COLO668 (cell line): ENCODE data around the gene RAB7A.
"Not testable (repeated sequence)": the region's sequence is repeated elsewhere in the genome, so short reads cannot be mapped to it uniquely, and the experiment has no call there.

Experiments used
- DNase-seq: peaks from one replicate; lab custom pipeline; 2025; ENCODE audit not compliant: unreplicated experiment; lab: John Stamatoyannopoulos, UW

The RAB7A gene

GRCh38 chr3:128749561-128749960 is 23.6 kb downstream of the RAB7A start:
- DNase-seq = not testable (repeated sequence)

DNA sequence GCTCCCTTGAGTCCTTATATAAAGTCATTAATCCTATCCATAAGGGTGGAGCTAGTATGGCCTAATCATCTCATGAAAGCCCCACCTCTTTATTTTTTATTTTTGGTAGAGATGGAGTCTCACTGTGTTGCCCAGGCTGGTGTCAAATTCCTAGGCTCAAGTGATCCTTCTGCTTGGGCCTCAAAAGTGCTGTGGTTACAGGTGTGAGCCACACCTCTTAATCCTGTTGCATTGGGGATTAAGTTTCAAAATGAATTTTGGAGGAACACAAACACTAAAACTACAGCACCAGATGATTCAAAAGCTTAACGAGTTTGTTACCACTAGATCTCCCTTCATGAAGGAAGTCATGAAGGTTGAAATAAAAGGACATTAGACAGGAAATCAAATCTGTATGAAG is 27.7 kb downstream of the RAB7A start:
- no peak for DNase-seq

DNA sequence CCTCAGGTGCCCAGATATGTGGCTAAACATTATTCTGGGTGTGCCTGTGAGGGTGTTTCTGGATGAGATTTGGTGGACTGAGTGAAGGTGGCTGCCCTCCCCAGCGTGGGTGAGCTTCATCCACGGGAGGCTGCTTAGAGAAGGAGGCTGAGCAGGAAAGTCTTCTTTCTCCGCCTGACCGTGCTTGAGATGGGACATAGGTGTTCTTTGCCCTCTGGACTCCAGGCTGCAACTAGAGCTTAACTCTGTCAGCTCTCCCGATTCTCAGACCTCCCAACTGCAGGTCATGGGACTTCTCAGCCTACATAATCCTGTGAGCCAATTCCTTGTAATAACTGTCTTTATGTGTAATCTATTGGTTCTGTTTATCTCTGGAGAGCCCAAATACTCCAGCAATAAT is 34.1 kb downstream of the RAB7A start:
- no peak for DNase-seq

GRCh38 chr3:128760881-128761280 is 34.9 kb downstream of the RAB7A start:
- no peak for DNase-seq

DNA sequence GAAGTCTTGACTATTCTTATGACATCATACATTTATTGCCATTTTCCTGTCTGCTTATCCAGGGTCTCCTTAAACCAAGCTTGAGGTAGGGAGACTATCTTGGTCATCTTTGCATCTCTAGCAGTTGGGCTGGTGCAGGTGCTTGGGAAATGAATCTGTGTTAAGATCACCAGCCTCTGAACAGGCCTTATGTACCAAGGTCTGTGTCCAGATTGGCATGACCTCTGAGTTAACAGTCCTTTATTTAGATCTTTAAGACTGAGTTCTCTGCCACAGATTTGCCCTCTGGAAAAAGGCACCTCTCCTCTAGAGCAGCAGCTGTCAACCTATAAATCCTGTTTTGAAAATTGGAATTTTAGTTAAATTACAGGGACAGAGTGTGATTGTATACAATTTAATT is 35.4 kb downstream of the RAB7A start:
- DNase-seq = no peak

DNA sequence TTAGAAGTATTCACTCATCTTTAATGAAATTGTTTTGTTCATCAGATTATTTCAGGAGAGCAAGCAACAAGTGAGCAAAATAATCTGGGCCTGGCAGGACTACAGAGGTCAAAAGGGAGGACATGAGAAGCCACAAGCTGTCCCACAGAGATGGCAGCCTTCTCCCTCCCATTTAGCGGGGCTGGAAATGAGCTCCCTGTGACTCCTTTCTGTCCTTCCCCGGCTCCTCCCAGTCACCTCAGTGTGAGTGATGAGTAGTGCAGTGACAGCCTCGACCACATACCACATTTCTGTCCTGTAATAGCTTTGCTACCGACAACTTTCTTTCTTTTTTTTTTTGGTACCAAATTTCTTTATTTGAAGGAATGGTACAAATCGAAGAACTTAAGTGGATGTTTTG is 38.0 kb downstream of the RAB7A start:
- DNase-seq = no peak

GRCh38 chr3:128764863-128765262 is 38.9 kb downstream of the RAB7A start:
- DNase-seq = no peak

GRCh38 chr3:128767094-128767750 is 41.2 kb downstream of the RAB7A start:
- no peak for DNase-seq

DNA sequence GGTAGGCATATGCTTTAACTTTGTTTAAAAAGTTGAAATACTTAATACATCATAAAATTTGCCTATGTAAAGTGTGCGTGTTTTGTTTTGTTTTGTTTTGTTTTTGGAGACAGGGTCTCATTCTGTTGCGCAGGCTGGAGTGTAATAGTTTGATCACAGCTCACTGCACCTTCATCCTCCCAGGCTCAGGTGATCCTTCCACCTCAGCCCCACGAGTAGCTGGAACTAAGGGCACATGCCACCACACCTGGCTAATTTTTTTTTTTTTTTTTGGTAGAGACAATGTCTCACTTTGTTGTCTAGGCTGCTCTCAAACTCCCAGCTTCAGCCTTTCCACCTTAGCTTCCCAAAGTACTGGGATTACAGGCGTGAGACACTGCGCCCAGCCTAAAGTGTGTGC is 42.5 kb downstream of the RAB7A start:
- DNase-seq = no peak

DNA sequence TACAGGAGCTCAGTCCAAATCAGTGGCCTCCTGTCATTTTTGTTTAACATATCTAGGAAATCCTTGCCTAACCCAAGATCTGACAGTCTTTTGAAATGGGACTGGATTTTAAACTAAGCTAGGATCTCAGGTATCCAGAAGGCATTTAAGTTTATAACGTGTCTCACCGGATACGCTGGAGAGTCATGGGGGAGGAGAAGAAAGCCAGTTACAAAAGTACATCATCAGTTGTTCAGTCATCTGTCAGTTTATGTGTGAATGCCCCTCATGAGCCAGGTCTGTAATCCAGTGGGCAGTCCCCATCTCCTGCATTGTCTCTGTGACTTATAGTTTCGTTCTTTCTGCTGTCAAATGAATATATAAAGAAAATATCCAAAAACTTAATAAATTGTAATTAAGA is 44.4 kb downstream of the RAB7A start:
- DNase-seq = no peak

- not testable (repeated sequence) for DNase-seq
Measured at GRCh38 chr3:128773189-128773588, 47.2 kb downstream of the RAB7A start.

DNA sequence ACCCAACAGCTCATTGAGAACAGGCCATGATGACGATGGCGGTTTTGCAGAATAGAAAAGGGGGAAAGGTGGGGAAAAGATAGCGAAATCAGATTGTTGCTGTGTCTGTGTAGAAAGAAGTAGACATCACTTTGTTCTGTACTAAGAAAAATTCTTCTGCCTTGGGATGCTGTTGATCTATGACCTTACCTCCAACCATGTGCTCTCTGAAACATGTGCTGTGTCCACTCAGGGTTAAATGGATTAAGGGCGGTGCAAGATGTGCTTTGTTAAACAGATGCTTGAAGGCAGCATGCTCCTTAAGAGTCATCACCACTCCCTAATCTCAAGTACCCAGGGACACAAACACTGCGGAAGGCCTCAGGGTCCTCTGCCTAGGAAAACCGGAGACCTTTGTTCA is 47.6 kb downstream of the RAB7A start:
- not testable (repeated sequence) for DNase-seq

DNA sequence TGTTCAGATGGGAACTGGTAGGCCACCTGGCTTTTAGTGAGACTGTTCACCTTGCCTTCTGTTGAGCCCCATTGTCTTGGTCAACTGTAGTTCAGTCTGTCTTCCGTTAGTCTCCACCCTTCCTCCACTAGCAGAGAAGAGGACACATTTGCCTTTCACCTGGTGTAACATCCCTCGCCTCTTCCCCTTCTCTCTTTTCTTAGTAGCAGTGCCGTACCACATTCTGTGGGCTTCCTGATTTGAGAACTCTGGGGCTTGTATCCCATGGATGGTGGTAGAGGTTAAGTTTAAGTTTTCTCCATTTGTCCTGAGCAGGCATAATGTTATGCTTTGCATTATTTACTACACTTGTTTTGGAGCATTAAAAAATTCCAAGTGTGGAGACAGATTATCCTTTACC is 49.3 kb downstream of the RAB7A start:
- DNase-seq = no peak

DNA sequence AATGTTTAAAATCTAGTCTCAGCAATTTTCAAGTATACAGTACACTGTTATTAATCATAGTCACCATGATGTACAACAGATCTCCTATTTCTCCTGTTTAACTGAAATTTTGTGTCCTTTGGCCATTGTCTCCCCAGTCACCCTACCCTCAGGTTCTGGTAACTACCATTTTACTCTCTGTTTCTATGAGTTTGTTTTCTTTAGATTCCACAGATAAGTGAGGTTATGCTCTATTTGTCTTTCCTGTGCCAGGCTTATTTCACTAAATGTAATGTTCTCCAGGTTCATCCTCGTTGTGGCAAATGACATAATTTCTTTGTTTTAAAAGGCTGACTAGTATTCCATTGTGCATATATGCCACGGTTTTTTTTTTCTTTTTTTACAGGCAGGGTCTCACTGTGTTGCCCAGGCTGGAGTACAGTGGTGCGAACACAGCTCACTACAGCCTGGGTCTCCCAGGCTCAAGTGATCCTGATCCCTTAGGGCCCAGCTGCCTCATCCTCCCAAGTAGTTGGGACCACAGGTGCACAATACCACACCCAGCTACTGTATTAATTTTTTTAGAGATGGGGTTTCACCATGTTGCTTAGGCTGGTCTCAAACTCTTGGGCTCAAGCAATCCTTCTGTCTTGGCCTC is 50.0 kb downstream of the RAB7A start:
- DNase-seq = no peak

DNA sequence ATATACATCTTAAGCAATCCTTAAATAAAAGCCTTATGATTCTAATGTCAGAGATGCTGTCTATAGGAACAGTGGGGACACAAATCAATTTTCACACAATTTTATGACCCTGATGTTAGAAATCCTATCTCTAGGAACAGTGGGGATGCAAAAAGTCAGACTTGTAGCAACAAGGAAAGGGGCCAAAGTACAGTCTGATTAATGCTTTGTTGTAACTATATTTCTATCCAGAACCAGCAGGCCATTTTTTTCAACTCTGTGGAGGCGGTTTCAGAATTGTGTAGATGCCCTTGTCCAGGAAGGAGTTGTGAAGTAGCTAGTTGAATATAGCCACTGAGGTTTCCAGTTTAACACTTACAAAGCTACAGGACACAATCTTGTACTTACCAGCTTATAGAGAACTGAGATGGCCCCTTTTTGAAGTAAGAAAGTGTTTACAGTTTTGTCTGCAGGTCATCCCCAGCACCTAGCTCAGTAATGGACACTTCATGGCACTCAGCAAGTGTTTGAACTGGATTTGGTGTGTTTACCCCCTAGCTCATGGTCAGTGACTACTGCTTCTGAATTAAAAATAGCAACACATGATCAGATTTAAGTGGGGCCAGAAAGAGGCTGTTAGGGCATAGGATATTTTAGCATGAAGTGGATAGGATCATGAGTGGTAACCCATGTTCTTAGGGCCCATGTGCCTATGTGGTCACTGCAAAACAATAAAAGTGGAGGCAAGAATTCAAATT is 54.3 kb downstream of the RAB7A start:
- DNase-seq = no peak

DNA sequence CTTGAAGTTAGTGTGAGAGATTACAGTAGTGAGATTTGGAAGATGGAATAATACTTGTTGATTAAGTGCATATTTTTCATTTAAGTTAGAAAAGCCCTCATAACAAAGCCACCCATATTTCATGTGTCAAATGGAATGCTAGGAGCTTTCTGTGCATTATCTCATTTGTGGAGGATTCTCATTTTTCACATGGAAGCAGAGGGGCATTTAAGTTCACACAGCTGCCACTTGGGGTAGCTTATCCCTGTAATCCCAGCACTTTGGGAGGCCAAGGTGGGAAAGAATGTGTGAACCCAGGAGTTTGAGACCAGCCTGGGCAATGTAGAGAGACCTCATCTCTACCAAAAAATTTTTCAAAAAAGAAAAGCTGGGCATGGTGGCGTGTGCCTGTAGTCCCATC is 55.2 kb downstream of the RAB7A start:
- DNase-seq = no peak

DNA sequence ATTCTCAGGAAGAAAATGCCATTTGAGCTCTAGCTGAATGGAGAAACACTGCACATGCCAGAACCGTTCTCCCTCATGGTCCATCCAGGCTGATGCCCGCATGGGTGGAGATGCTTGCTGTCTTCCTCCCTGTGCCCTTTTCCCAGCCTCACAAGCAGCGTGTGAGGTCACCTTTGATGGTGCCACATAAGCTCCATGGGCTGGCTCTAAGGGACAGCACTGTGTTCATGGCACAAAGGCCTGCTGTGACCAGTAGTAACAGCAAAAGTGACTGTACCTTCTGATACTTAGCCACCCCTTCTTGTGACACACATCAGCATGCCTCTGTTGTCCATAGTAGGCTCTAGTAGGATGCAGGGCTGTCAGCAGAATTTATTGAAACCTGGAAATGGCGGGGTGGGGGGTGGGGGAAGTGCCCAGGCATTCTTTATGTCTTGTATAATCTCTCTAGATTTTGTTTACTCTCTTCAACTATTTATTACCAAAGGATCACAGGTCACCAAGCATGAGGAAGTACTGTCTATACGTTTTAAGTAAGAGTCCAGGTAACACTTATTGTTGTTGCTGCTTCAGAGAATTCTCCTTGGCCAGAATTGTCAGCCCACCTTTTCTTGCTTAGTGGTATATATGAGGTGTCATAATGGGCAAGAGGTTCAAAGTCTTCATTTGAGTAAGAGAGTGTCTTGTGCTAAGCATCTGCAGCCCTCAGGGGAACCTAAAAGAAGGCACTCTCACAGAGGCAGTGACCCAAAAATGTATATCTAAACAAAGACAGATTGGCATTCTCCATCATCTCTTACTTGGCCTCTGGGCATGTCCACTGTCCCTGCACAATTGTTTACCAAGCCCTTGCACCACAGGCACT is 56.5 kb downstream of the RAB7A start:
- DNase-seq = no peak

GRCh38 chr3:128783774-128784173 is 57.8 kb downstream of the RAB7A start:
- DNase-seq = no peak

GRCh38 chr3:128784232-128784631 is 58.2 kb downstream of the RAB7A start:
- no peak for DNase-seq

DNA sequence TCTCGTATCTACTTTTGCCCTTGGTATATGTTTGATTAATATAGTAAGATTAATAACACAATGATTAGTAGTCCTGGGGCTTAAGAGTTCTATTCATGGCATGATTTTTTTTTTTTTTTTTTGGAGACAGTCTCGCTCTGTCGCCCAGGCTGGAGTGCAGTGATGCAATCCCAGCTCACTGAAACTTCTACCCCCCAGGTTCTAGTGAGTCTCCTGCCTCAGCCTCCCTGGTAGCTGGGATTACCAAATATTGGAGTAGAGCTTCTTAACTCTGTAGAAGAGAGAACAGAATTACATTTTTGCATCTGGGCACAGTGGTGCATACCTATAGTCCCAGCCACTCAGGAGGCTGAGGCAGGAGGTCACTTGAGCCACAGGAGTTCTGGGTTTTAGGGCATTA is 58.9 kb downstream of the RAB7A start:
- no peak for DNase-seq

- DNase-seq = no peak
Measured at GRCh38 chr3:128786434-128787020, 60.5 kb downstream of the RAB7A start.
